ENCODE measurements around the gene MASP2.
"Not testable (repeated sequence)": the region's sequence is repeated elsewhere in the genome, so short reads cannot be mapped to it uniquely, and the experiment has no call there.

The MASP2 gene

GRCh38 chr1:11000526-11000925 lies 46.5 kb downstream of the MASP2 start:
- Histone ChIP-seq H3K27ac (no peak overlapping the region), H3K36me3 (no peaks in the 10 kb centered on the region), H3K27me3 (no peaks in the 10 kb centered on the region), H3K9me3 (no peaks in the 10 kb centered on the region), H3K4me1 (ENCODE audit: control insufficient read depth in 1 of 2, insufficient read depth in 1 of 2, low read depth in 1 of 2, low read length in 1 of 2) (no peaks in the 10 kb centered on the region), H3K4me3 (ENCODE audit: low read depth in 1 of 2, low read length in 1 of 2) (no peak overlapping the region)
- no peak for TF ChIP-seq CTCF (IDR thresholded peaks at IDR 0.05)

- no peak overlapping the region for H3K27ac ChIP-seq
- H3K27me3 ChIP-seq = no peaks in the 10 kb centered on the region
- no peaks in the 10 kb centered on the region for H3K4me1 ChIP-seq (ENCODE audit: control insufficient read depth in 1 of 2, insufficient read depth in 1 of 2, low read depth in 1 of 2, low read length in 1 of 2)
- H3K9me3 ChIP-seq = no peaks in the 10 kb centered on the region
- H3K36me3 ChIP-seq = no peaks in the 10 kb centered on the region
- TF ChIP-seq CTCF (IDR thresholded peaks at IDR 0.05) = no peak
- H3K4me3 ChIP-seq (ENCODE audit: low read depth in 1 of 2, low read length in 1 of 2) = no peak overlapping the region
These were observed 50.9 kb downstream of the MASP2 start for GRCh38 chr1:10996100-10996499.

- H3K4me1 ChIP-seq (ENCODE audit: control insufficient read depth in 1 of 2, insufficient read depth in 1 of 2, low read depth in 1 of 2, low read length in 1 of 2) = no peaks in the 10 kb centered on the region
- H3K4me3 ChIP-seq (ENCODE audit: low read depth in 1 of 2, low read length in 1 of 2) = no peak overlapping the region
- H3K27ac ChIP-seq = no peak overlapping the region
- no peaks in the 10 kb centered on the region for H3K9me3 ChIP-seq
- TF ChIP-seq CTCF (IDR thresholded peaks at IDR 0.05) = no peak
- H3K27me3 ChIP-seq = no peaks in the 10 kb centered on the region
- H3K36me3 ChIP-seq = no peaks in the 10 kb centered on the region
These were observed 54.2 kb downstream of the MASP2 start for GRCh38 chr1:10992864-10993263.

- not testable (repeated sequence) for H3K4me3 ChIP-seq (ENCODE audit: low read depth in 1 of 2, low read length in 1 of 2); H3K27me3 ChIP-seq; H3K27ac ChIP-seq; H3K4me1 ChIP-seq (ENCODE audit: control insufficient read depth in 1 of 2, insufficient read depth in 1 of 2, low read depth in 1 of 2, low read length in 1 of 2); H3K36me3 ChIP-seq; H3K9me3 ChIP-seq
These were observed 55.0 kb downstream of the MASP2 start for GRCh38 chr1:10992004-10992403.

- Histone ChIP-seq H3K27ac (no peak overlapping the region), H3K27me3 (no peaks in the 10 kb centered on the region), H3K4me3 (ENCODE audit: low read depth in 1 of 2, low read length in 1 of 2) (no peak overlapping the region), H3K9me3 (no peaks in the 10 kb centered on the region), H3K36me3 (no peaks in the 10 kb centered on the region), H3K4me1 (ENCODE audit: control insufficient read depth in 1 of 2, insufficient read depth in 1 of 2, low read depth in 1 of 2, low read length in 1 of 2) (no peaks in the 10 kb centered on the region)
- TF ChIP-seq CTCF (IDR thresholded peaks at IDR 0.05) = no peak
These were observed 56.2 kb downstream of the MASP2 start for GRCh38 chr1:10990828-10991227.

- H3K27ac ChIP-seq; H3K4me1 ChIP-seq (ENCODE audit: control insufficient read depth in 1 of 2, insufficient read depth in 1 of 2, low read depth in 1 of 2, low read length in 1 of 2); H3K36me3 ChIP-seq; H3K9me3 ChIP-seq; H3K4me3 ChIP-seq (ENCODE audit: low read depth in 1 of 2, low read length in 1 of 2); H3K27me3 ChIP-seq: not testable (repeated sequence)
These were observed 57.0 kb downstream of the MASP2 start for GRCh38 chr1:10989920-10990516.

GRCh38 chr1:10989095-10989494 lies 57.9 kb downstream of the MASP2 start:
- Histone ChIP-seq H3K4me3 (ENCODE audit: low read depth in 1 of 2, low read length in 1 of 2) (no peak overlapping the region), H3K27me3 (no peaks in the 10 kb centered on the region), H3K36me3 (no peaks in the 10 kb centered on the region), H3K4me1 (ENCODE audit: control insufficient read depth in 1 of 2, insufficient read depth in 1 of 2, low read depth in 1 of 2, low read length in 1 of 2) (no peaks in the 10 kb centered on the region), H3K9me3 (no peaks in the 10 kb centered on the region), H3K27ac (no peak overlapping the region)
- no peak for TF ChIP-seq CTCF (IDR thresholded peaks at IDR 0.05)
